HepG2 (cell line): ENCODE results near the gene ADCYAP1.

Experiments
- BCLAF1 ChIP-seq: fragments of 450-650 bp; IDR thresholded peaks from 2 replicates; pipeline ENCODE4 v1.6.1; 2017; ENCODE audit warnings: mild to moderate bottlenecking
- EP300 ChIP-seq, 3 experiments: sonication (generic) in 1 of 3; formaldehyde crosslinking in 1 of 3; IDR thresholded peaks; 2 replicates each; pipeline versions ENCODE4 v1.5.1 to v1.6.1; 2011 to 2020; ENCODE audit warnings: low read depth in 2 of 3, low read length in 2 of 3, borderline replicate concordance in 1 of 3, improper control_type of control experiment in 1 of 3, mild to moderate bottlenecking in 1 of 3, missing genetic modification reagents in 1 of 3, moderate library complexity in 1 of 3
- GABPA ChIP-seq, 2 experiments: IDR thresholded peaks; 2 replicates each; pipeline ENCODE4 v1.6.1; 2011 to 2016; ENCODE audit warnings: low read depth in 2 of 2, low read length in 1 of 2, missing biosample characterization in 1 of 2, missing genetic modification characterization in 1 of 2
- MTA3 ChIP-seq: sonication (generic); formaldehyde crosslinking; IDR thresholded peaks from 2 replicates; pipeline ENCODE4 v1.4.0; 2020; ENCODE audit warnings: missing genetic modification reagents
- NCOA1 ChIP-seq: sonication (generic); formaldehyde crosslinking; IDR thresholded peaks from 2 replicates; pipeline ENCODE4 v1.9.0; 2021; ENCODE audit warnings: missing genetic modification reagents
- PCBP1 ChIP-seq: fragments of 200-400 bp; formaldehyde crosslinking; IDR thresholded peaks from 2 replicates; pipeline ENCODE4 v1.6.1; 2017; ENCODE audit warnings: mild to moderate bottlenecking, low read depth, low read length, borderline replicate concordance
- SRSF1 ChIP-seq: fragments of 200-400 bp; formaldehyde crosslinking; optimal IDR thresholded peaks from 2 replicates; pipeline ENCODE3; 2017; ENCODE audit warnings: mild to moderate bottlenecking, low read depth, low read length, moderate library complexity
- ZFP37 ChIP-seq: sonication (generic); formaldehyde crosslinking; IDR thresholded peaks from 2 replicates; pipeline ENCODE4 v1.4.0; 2020; ENCODE audit warnings: missing genetic modification reagents, borderline replicate concordance
- ZKSCAN5 ChIP-seq: sonication (generic); formaldehyde crosslinking; IDR thresholded peaks from 2 replicates; pipeline ENCODE4 v1.5.1; 2020; ENCODE audit warnings: mild to moderate bottlenecking, missing genetic modification reagents

- TF ChIP-seq PCBP1 (no peak), ZFP37 (no peak), BCLAF1 (no peak), ZKSCAN5 (CRISPR knock-in tag) (no peak), SRSF1 (no peak), NCOA1 (CRISPR knock-in tag) (no peak), EP300 (IDR thresholded peaks at IDR 0.05; ENCODE audit: low read depth in 2 of 2, low read length in 2 of 2) (no peak), EP300 (CRISPR knock-in tag; IDR thresholded peaks at IDR 0.05; ENCODE audit: borderline replicate concordance) (no peak), MTA3 (no peak), GABPA (IDR thresholded peaks at IDR 0.05; ENCODE audit: low read depth, low read length) (no peak), GABPA (CRISPR knock-in tag; IDR thresholded peaks at IDR 0.05; ENCODE audit: low read depth) (no peak)
Observed at GRCh38 chr18:910247-910646, 5.6 kb downstream of the ADCYAP1 start.
